HepG2 (cell line): ENCODE measurements around the gene DBN1. TPM values are rescaled to one million over a fixed set of nuclear protein-coding genes. Genes with fewer than 3 reads are reported as not detected.

Experiments used
- AGO1 ChIP-seq: fragments of 200-400 bp; formaldehyde crosslinking; IDR thresholded peaks from 2 replicates; pipeline ENCODE4 v1.6.1; 2017; ENCODE audit warnings: mild to moderate bottlenecking, low read depth, low read length, moderate library complexity; ENCODE audit not compliant: poor library complexity, severe bottlenecking
- DMAP1 ChIP-seq: IDR thresholded peaks from 2 replicates; pipeline ENCODE4 v1.6.1; 2016
- HOXA9 ChIP-seq: sonication (generic); formaldehyde crosslinking; IDR thresholded peaks from 2 replicates; pipeline ENCODE4 v1.8.1; 2022; ENCODE audit warnings: missing genetic modification reagents, mild to moderate bottlenecking, moderate library complexity, borderline replicate concordance
- KDM5B ChIP-seq: sonication (generic); formaldehyde crosslinking; IDR thresholded peaks from 2 replicates; pipeline ENCODE4 v1.4.0; 2020; ENCODE audit warnings: missing genetic modification reagents, mild to moderate bottlenecking, borderline replicate concordance
- TFAP4 ChIP-seq: sonication (generic); IDR thresholded peaks from 2 replicates; pipeline ENCODE4 v1.6.1; 2016; ENCODE audit warnings: low read depth, borderline replicate concordance
- THAP11 ChIP-seq: IDR thresholded peaks from 2 replicates; pipeline ENCODE4 v1.6.1; 2016; ENCODE audit warnings: missing biosample characterization, missing genetic modification reagents
- ZBTB2 ChIP-seq: sonication (generic); formaldehyde crosslinking; IDR thresholded peaks from 2 replicates; pipeline ENCODE4 v1.8.0; 2022; ENCODE audit warnings: low read depth, missing genetic modification reagents
- ZFY ChIP-seq: sonication (generic); formaldehyde crosslinking; IDR thresholded peaks from 2 replicates; pipeline ENCODE4 v1.4.0; 2020; ENCODE audit warnings: missing genetic modification reagents
- polyA plus RNA-seq, 8 experiments: library from polyadenylated mRNA; depleted of rRNA in 3 of 8; stranded (reverse) in 7 of 8; unstranded in 1 of 8; fragments of >200 nt; fragmentation: Illumina TruSeq in 4 of 8; extraction: Trizol in 4 of 8; gene quantifications; 2 replicates each; pipeline versions ENCODE4 v1.2.1 to v1.2.3, GENCODE V29; 2011 to 2016; ENCODE audit warnings: low read depth in 4 of 8, missing spikeins in 1 of 8, mixed read lengths in 1 of 8; ENCODE audit not compliant: insufficient read depth in 1 of 8
- total RNA-seq, 5 experiments: library from RNA; depleted of rRNA; stranded (reverse); fragments of >200 nt; fragmentation: Illumina TruSeq; extraction: Trizol; gene quantifications; 2 replicates each; pipeline ENCODE4 v1.2.3, GENCODE V29; 2016; ENCODE audit warnings: low read depth in 1 of 5
- TF ChIP-seq, protein P1 (sequence below): sonication (generic); formaldehyde crosslinking; IDR thresholded peaks from 2 replicates; pipeline ENCODE4 v1.5.1; 2020; ENCODE audit warnings: mild to moderate bottlenecking, missing genetic modification reagents, moderate library complexity
- TF ChIP-seq, protein P2 (sequence below): IDR thresholded peaks from 2 replicates; pipeline ENCODE4 v1.6.1; 2012; ENCODE audit warnings: inconsistent platforms

The DBN1 gene
- total and polyA plus RNA-seq, 2 of the 13 experiments (the other 11 are each of a cell fraction or from before 2014, with no cell fraction given), result 27.0 to 37.3 TPM

GRCh38 chr5:177472460-177473442, 683 bp downstream of the DBN1 start (continued):
- TF ChIP-seq THAP11 (0 out of 2 replicates have a peak, but pooled peaks have one; percentile 17), ZBTB2 (no peak), HOXA9 (0 out of 2 replicates have a peak, but pooled peaks have one; percentile 15), ZFY (CRISPR knock-in tag) (peak; percentile 44; the same call in 1 of the 2 replicates), KDM5B (CRISPR knock-in tag) (peak; percentile 25; the same call in 1 of the 2 replicates), DMAP1 (CRISPR knock-in tag) (peak; percentile 11; the same call in 1 of the 2 replicates), AGO1 (peak; percentile 49), TFAP4 (peak; percentile 72; the same call in 1 of the 2 replicates)
- TF ChIP-seq, protein P1, sequence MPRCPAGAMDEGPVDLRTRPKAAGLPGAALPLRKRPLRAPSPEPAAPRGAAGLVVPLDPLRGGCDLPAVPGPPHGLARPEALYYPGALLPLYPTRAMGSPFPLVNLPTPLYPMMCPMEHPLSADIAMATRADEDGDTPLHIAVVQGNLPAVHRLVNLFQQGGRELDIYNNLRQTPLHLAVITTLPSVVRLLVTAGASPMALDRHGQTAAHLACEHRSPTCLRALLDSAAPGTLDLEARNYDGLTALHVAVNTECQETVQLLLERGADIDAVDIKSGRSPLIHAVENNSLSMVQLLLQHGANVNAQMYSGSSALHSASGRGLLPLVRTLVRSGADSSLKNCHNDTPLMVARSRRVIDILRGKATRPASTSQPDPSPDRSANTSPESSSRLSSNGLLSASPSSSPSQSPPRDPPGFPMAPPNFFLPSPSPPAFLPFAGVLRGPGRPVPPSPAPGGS (CRISPR knock-in tag), result 0 out of 2 replicates have a peak, but pooled peaks have one; percentile 68
- TF ChIP-seq, protein P2, sequence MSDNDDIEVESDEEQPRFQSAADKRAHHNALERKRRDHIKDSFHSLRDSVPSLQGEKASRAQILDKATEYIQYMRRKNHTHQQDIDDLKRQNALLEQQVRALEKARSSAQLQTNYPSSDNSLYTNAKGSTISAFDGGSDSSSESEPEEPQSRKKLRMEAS, result peak; percentile 67
